Mesangial cell (primary cell): Measurements from ENCODE around the gene SPIB. TPM values are rescaled to one million over a fixed set of nuclear protein-coding genes. Genes with fewer than 3 reads are reported as not detected.

Source experiments
- total RNA-seq: library from RNA; depleted of rRNA; stranded (reverse); fragments of >200 nt; gene quantifications from 2 replicates; pipeline ENCODE4 v1.2.3, GENCODE V29; 2015

SPIB gene
- total RNA-seq, result not detected in 2 replicates

DNA sequence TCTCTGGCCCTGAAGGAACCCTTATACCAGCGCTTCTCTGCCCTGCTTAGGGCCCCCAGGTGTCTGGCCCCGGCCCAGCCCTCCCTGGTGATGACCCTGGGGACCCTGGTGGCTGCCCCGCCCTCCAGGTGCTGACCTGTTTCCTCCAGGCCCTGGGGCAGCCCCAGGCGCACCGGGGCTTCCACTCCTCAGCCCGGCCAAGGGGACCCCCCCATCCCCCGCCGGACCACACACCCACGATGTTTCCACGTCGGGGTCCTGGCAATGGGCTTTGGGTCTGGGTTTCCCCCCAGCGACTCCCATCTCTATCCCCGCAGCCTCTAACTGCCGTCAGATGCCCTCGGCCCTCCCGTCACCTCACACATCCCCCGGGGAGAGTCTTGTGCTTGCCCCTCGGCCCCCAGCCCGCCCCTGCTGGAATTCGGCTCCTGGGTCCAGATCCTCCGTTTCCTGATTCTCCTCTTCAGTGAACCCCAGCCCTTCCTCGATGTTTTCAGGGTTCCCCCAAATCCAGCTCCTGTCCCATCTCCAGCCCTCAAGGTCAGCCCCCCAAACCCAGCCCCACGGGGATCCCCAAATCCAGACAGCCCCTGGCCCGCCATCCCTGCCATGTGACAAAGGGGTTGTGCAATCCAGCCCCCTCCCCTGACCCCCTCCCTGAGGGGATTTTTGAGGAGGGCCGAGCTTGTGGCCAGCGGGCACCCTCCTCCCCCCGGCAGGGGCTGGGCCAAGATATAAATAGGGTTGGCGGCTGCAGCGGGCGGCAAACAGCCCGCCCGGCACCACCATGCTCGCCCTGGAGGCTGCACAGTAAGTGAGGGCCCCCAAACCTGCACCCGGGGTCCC is at the start of gene SPIB:
Gene SPIB, plus strand, starts transcription at position 763 of the 846 bp plus-strand sequence. Its CDS starts 25 bp downstream, at position 788.

DNA sequence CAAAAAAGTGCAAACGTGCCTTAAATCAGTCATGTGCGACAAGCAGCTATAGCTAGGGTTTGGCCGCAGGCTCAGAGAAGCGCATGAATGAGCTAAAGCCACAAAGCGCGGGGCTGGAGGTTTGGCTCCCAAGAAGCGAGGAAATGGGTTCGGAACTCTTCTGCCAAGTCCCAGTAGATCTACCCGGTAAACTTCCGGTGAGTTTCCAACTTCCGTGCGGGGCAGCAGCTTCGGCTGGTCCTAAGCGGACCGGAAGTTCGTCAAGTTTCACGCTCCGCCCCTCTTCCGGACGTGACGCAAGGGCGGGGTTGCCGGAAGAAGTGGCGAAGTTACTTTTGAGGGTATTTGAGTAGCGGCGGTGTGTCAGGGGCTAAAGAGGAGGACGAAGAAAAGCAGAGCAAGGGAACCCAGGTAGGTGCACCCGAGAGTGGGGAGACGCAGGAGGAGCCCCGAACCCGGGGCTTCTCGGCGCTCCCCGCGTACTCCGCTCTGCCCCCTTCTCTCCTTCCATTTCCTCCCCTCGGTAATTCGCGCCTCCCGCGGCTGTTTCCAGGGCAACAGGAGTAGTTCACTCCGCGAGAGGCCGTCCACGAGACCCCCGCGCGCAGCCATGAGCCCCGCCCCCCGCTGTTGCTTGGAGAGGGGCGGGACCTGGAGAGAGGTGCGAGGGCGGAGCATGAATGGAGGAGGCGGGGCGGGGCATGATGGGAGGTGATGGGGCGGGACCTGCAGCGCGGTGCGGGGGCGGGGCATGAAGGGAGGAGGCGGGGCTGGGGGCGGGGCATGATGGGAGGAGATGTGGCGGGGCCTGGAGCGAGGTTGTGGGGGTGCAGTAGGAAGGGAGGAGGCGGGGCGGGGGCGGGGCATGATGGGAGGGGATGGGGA is 42.3 kb upstream of the SPIB start, which contains the start of gene NR1H2:
Gene NR1H2, plus strand, starts transcription at position 292 of the 885 bp plus-strand sequence. CDS start 1,149 bp downstream, outside the sequence.

DNA sequence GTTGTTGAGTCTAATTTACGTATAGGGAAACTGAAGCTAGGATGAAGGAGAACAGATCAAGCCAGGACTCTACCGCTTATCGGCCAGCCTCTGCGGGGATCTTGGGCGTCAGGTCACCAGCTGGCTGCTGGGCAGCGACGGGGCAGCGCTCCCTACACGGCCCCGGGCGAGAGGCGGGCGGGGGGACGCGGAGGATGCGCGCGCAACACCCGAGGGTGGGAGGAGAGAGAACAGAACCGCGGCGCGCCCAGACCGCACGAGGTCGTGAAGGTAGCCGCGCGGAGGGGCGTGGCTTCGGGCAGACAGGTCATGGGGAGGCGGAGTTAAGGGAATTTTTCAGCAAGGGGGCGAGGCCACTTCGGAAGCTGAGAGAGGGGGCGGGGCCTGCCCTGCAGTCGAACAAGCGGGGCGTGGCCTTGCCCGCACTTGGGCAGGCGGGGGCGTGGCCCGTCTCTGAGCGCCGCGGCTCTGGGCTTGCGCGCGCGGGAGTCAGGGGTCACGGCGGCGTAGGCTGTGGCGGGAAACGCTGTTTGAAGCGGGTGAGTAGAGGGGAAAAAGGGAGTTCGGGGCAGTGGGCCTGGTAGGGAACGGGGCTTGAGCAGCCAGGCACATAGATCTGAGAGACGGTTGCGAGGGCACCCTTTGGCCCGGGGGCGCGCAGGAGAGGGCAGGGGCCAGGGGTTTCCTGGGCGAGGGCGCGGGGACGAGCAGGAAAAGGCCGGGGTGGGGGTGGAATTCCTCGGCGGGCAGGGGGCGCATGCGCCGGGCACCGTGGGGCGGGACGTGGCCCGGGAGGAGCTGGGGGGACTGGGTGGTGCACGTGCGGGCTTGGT is 34.7 kb upstream of the SPIB start, which contains the start of gene POLD1:
Gene POLD1, plus strand, starts transcription at position 496 of the 833 bp plus-strand sequence. CDS start 14,505 bp downstream, outside the sequence.

DNA sequence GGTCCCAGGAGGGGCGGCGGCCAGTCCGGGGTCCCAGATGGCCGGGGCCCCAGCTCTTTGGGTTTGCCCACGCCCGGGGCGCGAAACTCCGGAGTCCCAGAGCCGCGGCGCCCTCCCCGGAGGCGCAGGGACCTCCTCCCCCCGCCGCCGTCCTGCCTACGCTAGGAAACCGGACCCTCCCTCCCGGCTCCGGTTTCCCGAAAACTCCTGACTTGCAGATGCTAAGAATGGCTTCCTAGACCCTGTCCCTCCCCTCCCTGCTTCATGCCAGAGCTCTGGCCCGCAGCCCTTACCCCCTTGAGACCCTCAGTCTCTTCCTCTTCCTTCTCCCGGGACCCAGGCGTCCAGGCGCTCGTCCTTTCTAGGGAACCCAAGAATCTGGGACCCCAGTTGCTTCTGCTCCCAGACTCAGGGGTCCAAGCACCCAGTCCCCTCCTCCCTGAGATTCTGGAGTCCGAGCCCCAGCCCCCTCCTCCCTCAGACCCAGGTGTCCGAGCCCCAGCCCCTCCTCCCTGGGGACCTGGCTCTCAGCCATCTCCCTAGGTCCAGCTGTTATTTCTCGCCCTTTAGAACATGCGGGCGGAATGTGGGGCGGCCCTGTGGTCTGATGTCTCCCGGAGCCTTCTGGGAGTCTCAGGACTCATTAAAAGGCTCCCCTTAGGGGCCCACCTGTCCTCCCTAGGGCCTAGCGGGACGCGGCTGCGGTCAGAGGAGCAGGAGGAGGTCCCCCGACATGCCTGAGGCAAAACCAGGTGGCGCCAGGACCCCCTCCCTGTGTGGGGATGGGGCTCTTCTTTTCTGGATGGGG is 13.7 kb downstream of the SPIB start, which contains the start of gene MYBPC2:
Gene MYBPC2, plus strand, starts transcription at position 672 of the 808 bp plus-strand sequence. Its CDS starts 62 bp downstream, at position 734.

DNA sequence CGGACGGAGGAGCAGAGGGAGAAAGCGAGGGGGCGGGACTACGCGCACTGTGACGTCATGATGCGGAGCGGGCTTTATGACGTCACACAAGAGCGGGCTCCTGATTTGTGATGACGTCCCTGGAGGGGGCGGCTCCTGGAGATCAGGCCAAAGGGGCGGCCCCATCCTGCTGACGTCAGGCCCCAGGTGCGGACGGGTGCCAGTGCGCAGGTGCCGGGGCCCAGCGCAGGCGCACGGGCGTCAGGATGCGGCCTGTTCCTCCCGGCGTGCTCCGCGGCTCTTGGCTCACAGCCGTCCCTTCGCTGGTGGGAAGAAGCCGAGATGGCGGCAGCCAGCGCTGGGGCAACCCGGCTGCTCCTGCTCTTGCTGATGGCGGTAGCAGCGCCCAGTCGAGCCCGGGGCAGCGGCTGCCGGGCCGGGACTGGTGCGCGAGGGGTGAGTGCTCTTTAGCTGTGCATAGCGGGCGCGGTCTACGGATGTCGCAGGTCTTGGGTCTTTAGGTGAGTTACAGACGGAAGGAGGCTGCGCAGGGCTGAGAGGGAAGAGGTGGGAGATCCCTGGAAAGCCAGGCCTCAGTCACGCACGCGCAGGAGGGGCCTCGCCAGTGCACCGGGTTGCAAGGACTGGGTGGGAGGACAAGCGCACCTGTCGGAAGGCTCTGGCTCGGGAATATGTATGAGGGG is 57.6 kb downstream of the SPIB start, which contains the start of the genes EMC10 and GARIN5A:
Gene EMC10, plus strand, starts transcription at position 284 of the 683 bp plus-strand sequence. Its CDS starts 38 bp downstream, at position 322.
Gene GARIN5A, minus strand, starts transcription at position 625 of the 683 bp plus-strand sequence. Its CDS starts 460 bp downstream, at position 165.

Other genes with a start within 250 kb of the SPIB start
- 0.81 and 0.89 TPM in 2 replicates for gene MYH14, start 215.3 kb upstream of the SPIB start, total RNA-seq
- gene KCNC3, start 89.6 kb upstream of the SPIB start, total RNA-seq, result 0.16 and 2.3 TPM in 2 replicates
- gene NAPSA, start 53.3 kb upstream of the SPIB start, total RNA-seq, result 0.65 and 0.76 TPM in 2 replicates
- gene NR1H2, start 42.5 kb upstream of the SPIB start, total RNA-seq, result 68.1 and 81.8 TPM in 2 replicates
- 31.4 and 100 TPM in 2 replicates for gene POLD1, start 34.6 kb upstream of the SPIB start, total RNA-seq
- gene MYBPC2, start 14.0 kb downstream of the SPIB start, total RNA-seq, result 2.2 TPM in 1 of 2 replicates, not detected in the other
- gene EMC10, start 57.6 kb downstream of the SPIB start, total RNA-seq, result 154 and 267 TPM in 2 replicates
- 0.98 and 7.4 TPM in 2 replicates for gene GARIN5A, start 57.9 kb downstream of the SPIB start, total RNA-seq
- 33.9 and 43.4 TPM in 2 replicates for gene JOSD2, start 92.3 kb downstream of the SPIB start, total RNA-seq
- not detected in 2 replicates for gene ASPDH, start 95.0 kb downstream of the SPIB start, total RNA-seq
- gene LRRC4B, start 149.5 kb downstream of the SPIB start, total RNA-seq, result 0.25 and 0.33 TPM in 2 replicates
- gene SYT3, start 220.9 kb downstream of the SPIB start, total RNA-seq, result 0.25 TPM in 1 of 2 replicates, not detected in the other
- gene C19orf81, start 230.5 kb downstream of the SPIB start, total RNA-seq, result 0.89 TPM in 1 of 2 replicates, not detected in the other